ENCODE results near the gene DYSF. TPM values are rescaled to one million over a fixed set of nuclear protein-coding genes. Genes with fewer than 3 reads are reported as not detected.

DYSF gene
- total and polyA plus RNA-seq, 2 donors (not counting 1 experiment from before 2014, with no cell fraction given): 0.17 to 0.43 TPM

- Histone ChIP-seq H3K4me2 (replicated peaks; ENCODE audit: low read depth, low read length, poor library complexity, severe bottlenecking) (peak overlapping the region; percentile 82), H3K27me3 (replicated peaks in 1 of 4; ENCODE audit: control extremely low read depth in 1 of 4, control insufficient read depth in 3 of 4, insufficient read depth in 4 of 4, low read length in 3 of 4) (peaks cover 0 to 55% (median 26%) of the 10 kb centered on the region in 4 experiments), H2AFZ (ENCODE audit: insufficient read depth, low read depth, low read length, poor library complexity, severe bottlenecking) (no peak overlapping the region), H3K79me2 (ENCODE audit: control insufficient read depth, insufficient read depth, low read length) (no peaks in the 10 kb centered on the region), H3K4me3 (ENCODE audit: control extremely low read depth in 1 of 5, extremely low read depth in 1 of 5, insufficient read depth in 1 of 5, low read depth in 2 of 5, low read length in 4 of 5) (no peak overlapping the region), H4K20me1 (ENCODE audit: control insufficient read depth, insufficient read depth, low read length, poor library complexity, severe bottlenecking) (no peaks in the 10 kb centered on the region), H3K4me1 (ENCODE audit: control insufficient read depth in 2 of 2, insufficient read depth in 2 of 2, low read length in 2 of 2) (peaks cover 12 to 14% of the 10 kb centered on the region in 2 donors), H3K27ac (ENCODE audit: low read length in 2 of 2) (no peak overlapping the region), H3K9ac (ENCODE audit: low read length) (no peak overlapping the region), H3K9me3 (ENCODE audit: control extremely low read depth in 1 of 3, control insufficient read depth in 2 of 3, insufficient read depth in 1 of 3, low read length in 2 of 3) (peaks cover 0 to 31% (median 10%) of the 10 kb centered on the region in 3 donors), H3K36me3 (replicated peaks in 1 of 2; ENCODE audit: control extremely low read depth in 1 of 2, control insufficient read depth in 1 of 2, extremely low read depth in 1 of 2, insufficient read depth in 2 of 2, low read length in 1 of 2) (no peaks in the 10 kb centered on the region)
- TF ChIP-seq CTCF (IDR thresholded peaks at IDR 0.05) (no peak), EZH2 (IDR thresholded peaks at IDR 0.05; ENCODE audit: borderline replicate concordance, insufficient read depth, low read depth, low read length, poor library complexity, severe bottlenecking) (no peak)
- intact Hi-C loops (cut with micrococcal nuclease): no loop called here
- Mint-ChIP-seq H3K4me3 (no peak overlapping the region), H3K9me3 (ENCODE audit: insufficient read depth) (no peaks in the 10 kb centered on the region), H3K4me1 (peaks cover 9% of the 10 kb centered on the region), H3K27me3 (peaks cover 38% of the 10 kb centered on the region), H3K27ac (no peak overlapping the region)
- 16% methylated on average over 23 of the region's 23 CpGs for WGBS (ENCODE audit: insufficient coverage)
- ATAC-seq (ENCODE audit: low read depth) (no peak), DNase-seq (no peak)
- ChIA-PET CTCF (no interaction called here), POLR2A (no interaction called here)
Measured at GRCh38 chr2:71465961-71466300, 12.6 kb downstream of the DYSF start.

- peak; percentile 14 for ATAC-seq (ENCODE audit: low read depth)
- H3K27me3 Mint-ChIP-seq: peaks cover 35% of the 10 kb centered on the region
- H2AFZ ChIP-seq (ENCODE audit: insufficient read depth, low read depth, low read length, poor library complexity, severe bottlenecking): peak overlapping the region; percentile 56
- H3K4me3 ChIP-seq (ENCODE audit: control extremely low read depth in 1 of 5, extremely low read depth in 1 of 5, insufficient read depth in 1 of 5, low read depth in 2 of 5, low read length in 4 of 5): peak overlapping the region; percentile 11 to 62 (median 53)
- ChIA-PET POLR2A (interaction anchor here (1.0 kb wide), 1 partner anchor 239 kb away, joined by 12 read pairs; the partner anchor contains the start of gene PAIP2B), CTCF (interaction anchor here (1.6 kb wide), 1 partner anchor 44 kb away, joined by 5 read pairs; no protein-coding TSS in a partner anchor)
- H3K4me1 Mint-ChIP-seq: peaks cover 9% of the 10 kb centered on the region
- WGBS (ENCODE audit: insufficient coverage): 2% methylated on average over 78 of the region's 78 CpGs
- H3K9me3 ChIP-seq (ENCODE audit: control extremely low read depth in 1 of 3, control insufficient read depth in 2 of 3, insufficient read depth in 1 of 3, low read length in 2 of 3): peaks cover 0 to 27% (median 10%) of the 10 kb centered on the region in 3 donors
- no peaks in the 10 kb centered on the region for H3K36me3 ChIP-seq (replicated peaks in 1 of 2; ENCODE audit: control extremely low read depth in 1 of 2, control insufficient read depth in 1 of 2, extremely low read depth in 1 of 2, insufficient read depth in 2 of 2, low read length in 1 of 2)
- no peaks in the 10 kb centered on the region for H3K79me2 ChIP-seq (ENCODE audit: control insufficient read depth, insufficient read depth, low read length)
- peaks cover 0 to 55% (median 26%) of the 10 kb centered on the region in 4 experiments for H3K27me3 ChIP-seq (replicated peaks in 1 of 4; ENCODE audit: control extremely low read depth in 1 of 4, control insufficient read depth in 3 of 4, insufficient read depth in 4 of 4, low read length in 3 of 4)
- intact Hi-C loops (cut with micrococcal nuclease): no loop called here
- peak overlapping the region; percentile 82 for H3K4me2 ChIP-seq (replicated peaks; ENCODE audit: low read depth, low read length, poor library complexity, severe bottlenecking)
- no peaks in the 10 kb centered on the region for H3K9me3 Mint-ChIP-seq (ENCODE audit: insufficient read depth)
- TF ChIP-seq CTCF (IDR thresholded peaks at IDR 0.05) (no peak), EZH2 (IDR thresholded peaks at IDR 0.05; ENCODE audit: borderline replicate concordance, insufficient read depth, low read depth, low read length, poor library complexity, severe bottlenecking) (no peak)
- H3K9ac ChIP-seq (ENCODE audit: low read length): peak overlapping the region; percentile 65
- no peak overlapping the region for H3K27ac ChIP-seq (ENCODE audit: low read length in 2 of 2)
- no peaks in the 10 kb centered on the region for H4K20me1 ChIP-seq (ENCODE audit: control insufficient read depth, insufficient read depth, low read length, poor library complexity, severe bottlenecking)
- H3K4me3 Mint-ChIP-seq: peak overlapping the region; percentile 85
- H3K4me1 ChIP-seq (ENCODE audit: control insufficient read depth in 2 of 2, insufficient read depth in 2 of 2, low read length in 2 of 2): peaks cover 12 to 14% of the 10 kb centered on the region in 2 donors
- DNase-seq: peak; percentile 8
- no peak overlapping the region for H3K27ac Mint-ChIP-seq
Measured at GRCh38 chr2:71466301-71467179, 13.2 kb downstream of the DYSF start.

Measured in B cell (primary cell).